DLD1 (cell line): ENCODE results near the gene DGLUCY.
"Not testable (repeated sequence)": the region's sequence is repeated elsewhere in the genome, so short reads cannot be mapped to it uniquely, and the experiment has no call there.

Source experiments
- in situ Hi-C: cut with HindIII; loops from 2 replicates; pipeline ENCODE4 v1.10.0; 2017; ENCODE audit warnings: low sequenced_read_pairs

DGLUCY gene

DNA sequence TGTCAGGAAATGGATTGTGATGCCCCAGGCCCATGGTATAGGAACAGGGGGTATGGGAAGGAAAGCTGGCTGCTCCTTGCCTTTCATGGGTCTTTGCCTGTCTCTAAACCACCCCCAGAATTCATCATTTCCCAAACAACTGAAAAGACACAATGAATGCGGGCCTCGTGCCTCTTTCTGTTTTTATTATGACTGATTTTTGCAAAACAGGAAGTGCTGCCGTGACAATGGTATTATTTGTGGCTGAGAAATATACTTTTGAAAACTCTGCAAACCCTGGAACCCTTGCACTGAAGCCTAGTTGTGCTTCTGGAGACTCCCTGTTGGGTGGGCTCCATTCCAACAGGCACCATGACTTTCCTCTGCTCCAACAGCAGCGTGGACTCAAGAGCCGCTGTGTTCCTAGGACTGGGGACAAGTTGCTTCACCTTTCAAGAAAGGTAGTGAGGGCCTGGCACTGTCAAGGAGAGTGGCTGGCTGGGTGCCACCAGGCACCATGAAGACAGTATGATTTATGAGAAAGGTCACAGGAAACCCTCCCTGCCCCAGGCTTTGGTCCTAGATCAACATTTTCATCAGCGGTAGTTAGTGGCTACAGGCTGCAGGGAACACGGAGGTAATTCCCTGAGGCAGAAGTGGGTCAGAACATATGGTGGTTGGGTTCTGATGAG is 4.8 kb upstream of the DGLUCY start:
- in situ Hi-C loops, result no loop called here

DNA sequence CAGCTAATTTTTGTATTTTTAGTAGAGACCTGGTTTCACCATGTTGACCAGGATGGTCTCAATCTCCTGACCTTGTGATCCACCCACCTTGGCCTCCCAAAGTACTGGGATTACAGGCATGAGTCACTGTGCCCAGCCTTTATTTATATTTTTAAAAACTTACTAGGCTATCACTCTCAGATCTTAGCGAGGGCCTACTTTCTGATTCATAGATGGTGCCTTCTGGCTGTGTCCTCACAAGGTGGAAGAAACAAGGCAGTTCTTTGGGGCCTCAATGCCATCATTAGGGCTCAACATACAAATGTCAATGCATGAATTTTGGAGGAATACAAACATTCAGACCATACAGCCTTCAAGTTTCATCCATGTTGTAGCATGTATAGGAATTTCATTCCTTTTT is 2.4 kb upstream of the DGLUCY start:
- in situ Hi-C loops, result no loop called here

DNA sequence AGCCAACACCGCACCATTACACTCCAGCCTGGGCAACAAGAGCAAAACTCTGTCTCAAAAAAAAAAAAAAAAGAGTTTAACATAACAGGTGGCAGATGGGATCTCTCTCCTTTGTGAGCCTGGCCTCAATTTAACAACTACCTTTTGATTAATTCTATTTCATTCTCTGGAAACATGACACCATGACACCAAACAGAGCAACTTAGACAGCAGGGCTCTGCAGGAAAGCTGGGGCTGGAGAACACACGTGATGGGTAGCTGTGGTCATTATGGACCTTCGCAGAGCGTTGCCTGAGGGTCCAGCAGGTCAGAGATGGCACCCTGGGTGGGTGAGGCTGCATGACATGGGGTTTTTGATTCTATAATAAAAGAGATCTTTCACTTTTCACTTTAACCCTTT is 1.7 kb upstream of the DGLUCY start:
- in situ Hi-C loops, result no loop called here

DNA sequence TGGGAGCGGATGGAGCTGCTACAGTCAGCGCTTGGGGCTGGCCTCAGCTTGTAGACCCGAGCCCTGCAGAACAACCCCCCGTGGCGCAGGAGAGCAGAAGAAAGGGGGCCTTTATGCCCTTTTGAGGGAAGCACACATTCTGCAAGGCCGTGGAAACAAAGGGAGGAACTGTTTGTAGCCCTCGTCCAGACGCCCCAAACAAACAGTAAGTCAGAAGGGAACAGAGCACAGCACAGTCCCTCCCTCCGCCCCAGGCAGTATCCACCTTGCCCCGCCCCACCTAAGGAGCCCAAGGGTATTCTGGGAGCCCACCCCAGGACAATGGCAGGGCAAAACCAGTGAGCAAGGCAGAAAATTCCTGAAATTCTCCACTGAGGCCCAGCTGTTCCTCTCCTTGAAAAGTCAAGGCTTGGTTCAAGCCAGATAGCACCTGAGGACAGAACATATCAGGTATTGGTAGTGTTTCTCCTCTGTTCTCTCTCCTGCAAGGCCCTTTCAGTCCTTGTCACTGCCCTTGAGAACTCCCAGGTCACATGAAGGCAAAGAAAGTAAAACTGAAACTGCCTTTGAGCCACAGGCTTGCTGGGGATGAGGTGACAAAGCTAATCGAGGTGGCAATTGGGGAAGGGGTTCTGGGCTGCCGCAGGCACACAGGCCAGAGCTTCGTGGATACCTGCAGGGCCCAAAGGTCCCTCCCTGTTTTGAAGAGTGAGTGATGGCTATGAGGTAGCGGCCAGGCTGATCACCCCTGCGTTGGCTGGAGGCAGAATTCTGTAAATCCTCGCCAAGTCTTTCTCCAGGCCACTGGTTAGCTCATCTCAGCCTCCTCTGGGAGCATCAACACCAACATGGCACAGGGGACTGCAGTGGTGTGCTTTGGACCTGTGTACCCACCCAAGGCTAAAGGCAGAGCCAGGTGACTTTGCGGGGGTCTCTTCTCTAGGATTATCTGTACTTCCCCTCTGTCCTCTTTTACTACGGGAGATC is 499 bp downstream of the DGLUCY start:
- in situ Hi-C loops, result no loop called here

DNA sequence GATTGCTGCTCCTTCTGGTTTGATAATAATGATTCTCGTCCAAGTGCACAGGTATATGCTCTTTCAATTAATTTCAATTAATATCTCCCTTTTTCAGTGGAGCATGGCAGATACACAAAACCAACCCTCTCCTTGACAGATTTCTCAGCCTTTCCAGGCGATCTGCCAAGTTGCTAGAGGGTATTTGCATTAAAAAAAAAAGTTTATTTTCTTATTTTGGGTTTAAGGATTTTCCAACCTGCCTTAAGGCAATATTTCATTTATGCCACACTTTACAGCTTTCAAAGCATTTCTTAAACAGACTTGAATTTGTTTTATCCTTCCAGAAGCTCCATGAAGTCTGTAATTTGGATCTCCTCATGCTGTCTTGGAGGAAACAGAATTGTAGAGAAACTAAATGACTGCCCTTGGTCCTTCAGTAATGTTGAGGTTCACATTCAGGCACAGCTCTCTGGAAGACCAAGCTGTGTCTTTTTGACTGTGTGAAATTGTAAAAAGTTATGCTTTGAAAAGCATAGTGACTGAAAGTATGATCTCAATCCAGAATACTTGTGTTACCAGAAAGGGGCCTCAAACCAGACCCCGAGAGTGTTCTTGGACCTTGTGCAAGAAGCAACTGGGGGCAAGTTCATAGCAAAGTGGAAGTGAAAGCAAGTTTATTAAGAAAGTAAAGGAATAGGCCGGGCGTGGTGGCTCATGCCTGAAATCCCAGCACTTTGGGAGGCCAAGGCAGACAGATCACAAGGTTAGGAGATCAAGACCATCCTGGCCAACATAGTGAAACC is 2.3 kb downstream of the DGLUCY start:
- in situ Hi-C loops, result no loop called here

DNA sequence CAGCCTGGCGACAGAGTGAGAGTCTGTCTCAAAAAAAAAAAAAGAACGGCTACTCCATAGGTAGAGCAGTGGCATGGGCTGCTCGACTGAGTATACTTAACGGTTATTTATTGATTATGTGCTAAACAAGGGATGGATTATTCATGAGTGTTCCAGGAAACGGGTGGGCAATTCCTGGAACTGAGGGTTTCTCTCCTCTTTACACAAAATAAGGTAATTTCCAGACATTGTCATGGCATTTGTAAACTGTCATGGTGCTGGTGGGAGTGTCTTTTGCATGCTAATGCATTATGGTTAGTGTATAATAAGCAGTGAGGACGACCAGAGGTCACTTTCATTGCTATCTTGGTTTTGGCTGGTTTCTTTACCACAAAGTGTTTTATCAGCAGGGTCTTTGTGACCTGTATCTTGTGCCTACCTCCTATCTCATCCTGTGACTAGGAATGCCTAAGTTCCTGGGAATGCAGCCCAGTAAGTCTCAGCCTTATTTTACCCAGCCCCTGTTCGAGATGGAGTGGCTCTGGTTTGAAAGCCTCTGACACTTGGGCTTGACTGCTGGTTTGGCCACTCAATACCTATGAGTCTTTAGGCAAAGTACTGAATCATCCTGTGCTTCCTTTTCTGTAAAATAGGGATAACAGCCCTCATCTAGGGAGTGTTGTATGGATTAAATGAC is 3.2 kb downstream of the DGLUCY start:
- in situ Hi-C loops, result no loop called here

DNA sequence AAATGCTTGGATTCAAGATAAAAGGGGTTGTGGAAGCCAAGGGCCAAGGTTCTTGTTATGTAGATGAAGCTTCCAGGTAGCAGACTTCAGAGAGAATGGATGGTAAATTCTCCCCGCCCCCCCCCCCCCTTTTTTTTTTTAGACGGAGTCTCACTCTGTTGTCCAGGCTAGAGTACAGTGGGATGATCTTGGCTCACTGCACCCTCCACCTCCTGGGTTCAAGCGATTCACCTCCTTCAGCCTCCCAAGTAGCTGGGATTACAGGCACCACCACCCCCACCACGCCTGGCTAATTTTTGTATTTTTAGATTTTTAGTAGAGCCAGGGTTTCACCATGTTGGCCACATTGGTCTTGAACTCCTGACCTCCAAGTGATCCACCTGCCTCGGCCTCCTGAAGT is 4.1 kb downstream of the DGLUCY start:
- in situ Hi-C loops, result no loop called here

DNA sequence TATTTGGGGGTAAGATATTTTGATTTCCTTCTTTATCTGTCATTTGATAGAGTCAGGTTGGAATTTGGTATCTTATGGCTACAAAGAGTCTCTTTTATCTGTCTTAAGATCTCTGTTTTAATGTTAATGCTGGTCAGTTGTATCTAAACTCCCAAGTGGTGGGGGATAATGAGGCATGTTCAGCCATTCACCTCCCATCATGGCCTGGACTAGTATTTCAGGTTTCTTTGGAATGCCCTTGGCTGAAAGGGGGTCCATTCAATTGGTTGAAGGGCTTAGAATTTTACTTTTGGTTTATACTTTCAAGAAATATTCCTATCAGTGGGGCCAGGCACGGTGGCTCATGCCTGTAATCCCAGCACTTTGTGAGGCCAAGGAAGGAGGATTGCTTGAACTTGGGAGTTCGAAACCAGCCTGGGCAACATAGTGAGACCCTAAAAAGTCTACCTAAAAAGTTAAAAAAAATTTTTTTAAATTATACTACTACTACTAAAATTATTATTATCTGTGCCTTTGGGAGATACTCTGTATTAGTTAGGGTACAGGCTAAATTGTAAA is 4.7 kb downstream of the DGLUCY start:
- in situ Hi-C loops, result no loop called here

DNA sequence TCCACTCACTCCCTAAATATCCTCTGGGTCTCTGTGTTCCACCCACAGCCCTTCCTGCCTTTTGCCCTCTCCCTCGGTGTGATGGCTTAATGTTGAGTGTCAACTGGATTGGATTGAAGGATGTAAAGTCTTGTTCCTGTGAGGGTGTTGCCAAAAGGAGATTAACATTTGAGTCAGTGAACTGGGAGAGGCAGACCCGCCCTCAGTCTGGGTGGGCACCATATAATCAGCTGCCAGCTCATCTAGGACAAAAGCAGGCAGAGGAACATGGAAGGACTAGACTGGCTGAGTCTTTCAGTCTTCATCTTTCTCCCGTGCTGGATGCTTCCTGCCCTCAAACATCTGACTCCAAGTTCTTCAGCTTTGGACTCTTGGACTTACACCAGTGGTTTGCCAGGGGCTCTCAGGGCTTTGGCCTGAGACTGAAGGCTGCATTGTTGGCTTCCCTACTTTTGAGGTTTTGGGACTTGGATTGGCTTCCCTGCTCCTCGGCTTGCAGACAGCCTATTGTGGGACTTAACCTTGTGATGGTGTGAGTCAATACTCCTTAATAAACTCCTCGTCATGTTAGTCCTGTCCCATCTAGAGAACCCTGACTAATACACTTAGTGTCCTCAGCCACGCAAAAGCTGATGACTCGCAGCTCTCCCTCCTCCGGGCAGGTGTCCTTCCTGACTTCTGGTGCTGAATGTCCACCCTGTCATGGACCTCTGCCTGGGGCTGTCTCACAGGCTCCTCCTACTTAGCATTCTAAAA is 5.9 kb downstream of the DGLUCY start:
- in situ Hi-C loops, result no loop called here

DNA sequence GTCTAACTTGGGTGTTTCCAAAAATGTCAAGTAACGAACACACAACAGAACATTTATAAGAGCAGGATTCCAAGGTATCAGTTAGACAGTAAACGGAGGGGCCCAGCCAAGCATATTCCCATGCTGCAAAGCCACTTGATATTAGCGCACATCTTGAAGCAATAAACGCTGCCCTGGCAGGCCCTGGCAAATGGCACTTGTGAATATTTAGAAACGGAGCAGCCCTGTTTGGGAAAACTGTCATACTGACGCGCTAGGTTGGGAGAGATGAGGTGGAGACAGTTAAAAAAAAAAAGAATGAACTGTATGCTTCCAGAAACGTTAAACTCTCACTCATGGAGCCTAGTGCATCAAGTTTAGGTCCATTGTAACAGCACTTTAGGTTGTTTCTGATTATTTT is 9.3 kb downstream of the DGLUCY start:
- in situ Hi-C loops, result no loop called here

DNA sequence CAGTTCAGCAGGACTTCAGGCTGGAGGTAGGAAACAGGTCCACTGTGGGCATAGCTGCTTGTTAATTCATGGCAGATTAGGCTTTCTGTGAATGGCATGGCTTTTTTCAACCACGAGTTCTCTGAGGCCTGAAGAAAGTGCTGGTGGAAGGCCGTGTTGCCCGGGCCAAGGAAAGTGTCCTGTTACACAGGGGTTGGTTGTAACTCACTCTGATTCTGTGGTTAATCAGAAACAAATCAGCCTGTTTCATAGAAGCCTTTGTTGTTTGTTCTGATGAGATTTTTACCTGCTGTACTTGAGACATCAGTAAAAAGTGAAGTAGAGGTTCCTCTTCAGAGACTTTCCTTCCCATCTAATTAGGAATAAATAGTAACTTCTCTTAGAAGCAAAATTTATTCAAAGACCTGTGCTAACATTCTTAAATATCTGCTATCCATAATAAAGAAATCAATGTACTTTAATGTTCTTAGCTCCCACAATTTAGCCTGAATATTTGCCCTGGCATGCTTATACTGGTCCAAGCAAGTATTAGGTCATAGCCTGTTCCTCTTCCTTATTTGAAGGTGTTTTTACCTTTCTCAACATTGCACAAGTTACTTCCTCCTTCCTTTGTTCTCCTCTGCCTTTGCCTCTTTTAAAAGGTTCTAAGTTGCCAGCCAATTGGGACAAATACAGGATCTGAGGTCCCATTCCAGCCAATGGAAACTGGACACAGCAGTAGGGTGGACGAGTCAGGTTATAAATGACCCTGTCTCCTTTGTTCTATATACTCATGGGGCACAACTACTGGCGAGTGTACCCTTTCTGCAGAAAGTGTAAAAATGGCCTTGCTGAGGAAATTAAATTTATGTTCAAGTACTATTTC is 10.8 kb downstream of the DGLUCY start:
- in situ Hi-C loops, result not testable (repeated sequence)

DNA sequence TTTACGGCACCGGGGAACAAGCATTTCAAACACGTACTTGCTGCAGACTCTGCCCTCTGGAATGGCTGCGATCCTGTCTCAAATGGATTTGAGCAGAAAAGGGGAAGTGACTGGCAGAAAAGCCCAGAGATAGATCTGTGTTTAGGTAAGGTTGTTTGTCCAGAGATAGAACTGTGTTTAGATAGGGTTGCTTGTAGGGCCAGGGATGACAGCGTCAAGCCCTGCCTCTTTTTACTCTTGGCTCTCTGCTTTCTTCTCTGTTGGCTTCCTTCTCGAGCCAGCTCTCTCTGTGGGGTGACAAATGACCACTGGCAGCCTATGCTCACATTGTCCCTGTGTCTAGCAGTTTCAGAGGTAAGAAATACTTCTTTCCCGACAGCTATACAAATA is 11.4 kb downstream of the DGLUCY start:
- in situ Hi-C loops, result no loop called here

DNA sequence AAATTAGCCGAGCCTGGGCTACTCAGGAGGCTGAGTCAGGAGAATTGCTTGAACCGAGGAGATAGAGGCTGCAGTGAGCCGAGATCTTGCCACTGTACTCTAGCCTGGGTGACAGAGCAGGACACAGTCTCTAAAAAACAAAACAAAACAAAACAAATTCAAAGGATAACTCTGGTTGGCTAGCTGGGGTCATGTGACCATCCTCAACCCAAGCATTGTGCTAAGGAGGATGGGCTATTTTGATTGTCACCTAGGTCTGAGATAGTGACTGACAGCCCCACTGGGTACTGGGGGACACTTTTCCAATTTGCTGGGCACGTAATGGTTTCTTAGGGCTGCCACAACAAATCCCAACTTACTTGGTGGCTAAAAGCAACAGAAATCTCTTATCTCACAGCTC is 11.9 kb downstream of the DGLUCY start:
- in situ Hi-C loops, result no loop called here

DNA sequence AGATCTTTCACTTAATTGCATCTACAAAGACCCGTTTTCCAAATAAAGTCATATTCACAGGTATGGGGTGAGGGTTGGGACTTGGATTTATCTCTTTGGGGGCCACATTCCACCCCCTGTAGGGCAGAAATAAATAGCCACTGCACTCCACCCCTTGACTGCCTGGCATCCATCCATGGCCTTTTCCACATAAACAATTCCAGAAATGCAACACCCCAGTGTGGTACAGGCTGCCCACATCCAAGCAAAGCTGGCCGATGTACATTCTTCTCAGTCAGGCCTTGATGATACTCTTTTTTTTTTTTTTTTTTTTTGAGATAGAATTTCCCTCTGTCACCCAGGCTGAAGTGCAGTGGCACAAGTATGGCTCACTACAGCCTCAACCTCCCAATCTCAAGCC is 12.9 kb downstream of the DGLUCY start:
- in situ Hi-C loops, result no loop called here

DNA sequence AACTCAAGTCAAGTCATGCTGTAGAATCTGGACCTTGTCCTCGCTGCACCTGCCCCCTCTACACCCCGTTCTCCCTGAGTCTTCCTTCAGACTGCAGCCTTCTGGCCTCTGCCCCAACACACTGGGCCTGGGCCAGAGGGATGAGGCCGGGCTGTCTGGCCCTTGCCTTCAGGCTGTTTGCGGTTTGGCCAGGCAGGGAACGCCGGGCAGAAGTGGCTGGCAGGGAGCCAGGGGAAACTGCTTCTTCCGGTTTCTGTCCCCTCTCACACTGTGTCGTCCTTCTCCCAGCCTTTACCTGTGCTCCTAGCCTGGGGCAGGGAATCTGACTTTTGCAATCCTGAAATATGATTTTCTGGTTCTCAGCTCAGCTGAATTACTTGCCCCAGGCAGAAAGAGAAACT is 13.5 kb downstream of the DGLUCY start:
- in situ Hi-C loops, result no loop called here

DNA sequence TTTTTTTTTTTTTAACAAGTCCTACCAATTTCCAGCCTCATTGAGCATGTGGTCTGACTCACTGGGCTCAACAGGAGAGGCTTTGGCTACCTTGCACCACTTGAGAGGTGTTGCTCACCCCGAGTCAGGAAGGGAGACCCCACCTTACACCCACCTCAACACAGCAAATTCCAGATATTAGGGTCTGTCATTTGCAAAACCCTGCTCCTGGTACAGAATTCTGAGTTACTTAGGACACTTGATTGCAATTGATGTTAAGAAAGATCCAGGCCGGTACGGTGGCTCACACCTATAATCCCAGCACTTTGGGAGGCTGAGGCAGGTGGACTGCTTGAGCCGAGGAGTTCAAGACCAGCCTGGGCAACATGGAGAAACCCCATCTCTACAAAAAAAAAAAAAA is 14.1 kb downstream of the DGLUCY start:
- in situ Hi-C loops, result no loop called here

DNA sequence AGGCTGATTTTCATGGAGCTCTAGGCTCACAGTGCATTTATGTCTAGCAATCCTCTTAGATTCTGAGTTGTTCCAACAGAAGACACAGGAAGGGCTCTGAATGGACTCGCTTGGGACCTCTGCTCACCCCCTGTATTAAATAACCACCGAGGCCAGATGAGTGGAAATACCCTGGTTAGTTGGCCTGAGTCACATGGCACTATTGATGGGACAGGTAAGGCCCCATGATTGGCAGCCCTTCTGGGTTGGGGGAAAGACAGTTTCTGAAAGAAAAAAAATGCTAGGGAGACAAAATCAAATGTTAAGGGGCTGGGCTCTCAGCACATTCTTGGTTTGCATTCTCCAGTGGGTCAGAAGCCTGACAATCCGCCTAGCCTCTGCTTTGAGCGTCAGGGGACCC is 14.8 kb downstream of the DGLUCY start:
- in situ Hi-C loops, result no loop called here

DNA sequence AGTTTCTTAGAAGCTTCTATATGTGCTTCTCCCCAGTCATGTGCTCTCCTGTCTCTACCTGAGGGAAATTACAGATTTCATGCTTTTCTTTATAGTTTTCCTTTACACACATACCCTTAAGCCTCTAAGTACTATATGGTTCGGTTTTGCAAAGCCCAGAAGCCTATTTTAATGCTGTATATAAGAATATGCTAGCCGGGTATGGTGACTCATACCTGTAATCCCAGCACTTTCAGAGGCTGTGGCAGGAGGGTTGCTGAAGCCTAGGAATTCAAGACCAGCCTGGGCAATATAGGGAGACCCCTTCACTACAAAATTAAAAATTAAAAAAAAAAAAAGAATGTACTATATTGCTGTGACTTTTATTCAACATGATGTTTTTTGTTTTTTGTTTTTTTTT is 15.4 kb downstream of the DGLUCY start:
- in situ Hi-C loops, result no loop called here

DNA sequence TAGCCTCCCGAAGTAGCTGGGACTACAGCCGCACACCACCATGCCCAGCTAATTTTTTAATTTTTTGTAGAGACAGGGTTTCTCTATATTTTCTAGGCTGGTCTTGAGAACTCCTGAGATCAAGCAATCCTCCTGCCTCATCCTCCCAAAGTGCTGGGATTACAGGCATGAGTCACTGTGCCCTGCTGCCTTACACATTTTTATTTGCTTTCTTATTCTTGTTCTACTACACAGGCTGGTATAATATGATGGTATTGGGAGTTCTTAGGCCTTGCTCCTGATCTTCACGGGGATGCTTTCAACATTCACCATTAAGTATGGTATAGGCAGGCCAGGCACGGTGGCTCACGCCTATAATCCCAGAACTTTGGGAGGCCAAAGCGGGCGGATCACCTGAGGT is 21.2 kb downstream of the DGLUCY start:
- in situ Hi-C loops, result no loop called here
